Activated CD4-positive, alpha-beta T cell treated with anti-CD3 and anti-CD28 coated beads, Interleukin-2, Interleukin-4, amounts not matched to agents 100 ng/mL and 50 ng/mL, durations not matched to agents 16 hours and 8 hours (primary cell): ENCODE results near the gene TMEM59L.

ENCODE experiments used
- DNase-seq: peaks from one replicate; pipeline ENCODE4 v3.0.0-alpha.2; 2020; ENCODE audit warnings: low spot score

TMEM59L gene

DNA sequence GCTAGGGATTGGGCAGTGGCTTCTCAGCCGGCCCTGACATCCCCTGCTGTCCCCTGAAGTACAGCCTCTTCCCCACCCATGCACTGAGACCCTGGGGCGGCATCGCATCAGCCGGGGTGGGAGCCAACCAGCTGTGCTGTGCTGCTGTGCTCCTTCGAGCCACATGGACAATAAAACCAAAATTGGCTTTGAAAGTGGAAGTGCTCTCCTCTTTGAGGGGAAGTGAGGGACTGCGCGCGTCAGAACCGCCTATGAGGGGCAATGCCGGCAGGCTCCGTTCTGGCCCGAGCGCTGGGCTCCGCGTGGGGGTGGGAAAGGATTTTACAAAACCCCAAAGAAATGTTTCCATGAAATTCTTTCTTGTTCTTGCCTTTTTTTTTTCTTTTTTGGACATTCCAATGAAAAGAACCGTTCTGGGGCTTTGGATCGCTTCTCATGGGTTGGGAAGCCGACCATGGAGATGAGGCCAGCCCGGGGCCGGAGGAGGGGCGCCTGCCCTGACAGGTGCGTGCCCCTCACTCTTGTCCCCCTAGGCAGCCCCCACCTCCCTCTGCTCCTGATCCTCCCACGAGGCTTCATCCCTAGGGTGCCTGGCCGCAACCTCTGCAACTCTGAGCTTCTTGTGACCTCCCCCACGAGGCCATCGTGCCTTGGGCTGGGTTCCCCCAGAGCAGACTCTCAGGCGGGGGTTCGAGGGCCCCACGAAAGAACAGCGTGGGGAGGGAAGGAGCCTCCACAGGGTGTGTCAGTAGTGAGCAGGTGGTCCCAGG, 46.8 kb downstream of the TMEM59L start:
- DNase-seq = no peak

DNA sequence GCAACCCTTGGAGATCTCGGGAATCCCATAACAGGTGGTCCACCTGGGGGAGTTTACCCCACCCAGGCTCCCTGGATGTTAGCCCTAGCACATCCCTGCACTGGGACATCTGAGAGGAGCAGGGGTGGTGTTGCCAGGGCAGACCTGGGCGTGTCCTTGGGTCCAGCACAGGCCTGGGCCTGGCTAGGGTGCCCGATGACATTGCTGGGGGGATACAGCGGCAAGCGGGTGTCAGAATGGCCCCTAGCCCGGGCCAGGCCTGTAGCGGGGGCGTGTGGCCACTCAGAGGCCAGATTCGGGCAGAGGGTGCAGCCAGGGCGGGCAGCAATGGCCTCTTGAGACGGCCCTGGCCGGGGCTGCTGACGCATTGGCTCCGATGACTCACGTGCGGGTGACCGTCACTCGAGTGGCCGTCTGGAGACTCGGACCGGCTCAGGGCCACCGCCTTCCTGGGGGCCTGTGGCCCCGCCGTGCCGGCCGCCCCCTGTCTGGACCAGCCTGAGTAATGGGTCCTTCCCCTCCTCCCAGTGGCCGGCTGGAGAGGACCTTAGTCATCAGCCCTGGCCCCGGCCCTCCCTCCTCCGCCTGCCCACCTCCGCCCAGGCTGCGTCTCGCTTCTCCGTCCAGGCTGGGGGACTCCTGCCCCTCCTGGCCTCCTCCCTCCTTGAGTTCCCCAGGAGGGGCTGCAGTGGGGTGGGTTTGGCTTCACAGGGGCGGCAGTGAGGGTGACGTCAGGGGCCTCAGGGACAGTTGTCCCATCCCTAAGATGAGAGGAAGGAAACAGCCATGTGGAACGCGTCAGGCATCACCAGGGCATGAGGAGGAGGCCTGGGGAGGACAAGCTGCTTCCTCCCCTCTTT, 47.6 kb downstream of the TMEM59L start:
- DNase-seq = no peak

GRCh38 chr19:18660939-18661670, 48.4 kb downstream of the TMEM59L start:
- DNase-seq = no peak

DNA sequence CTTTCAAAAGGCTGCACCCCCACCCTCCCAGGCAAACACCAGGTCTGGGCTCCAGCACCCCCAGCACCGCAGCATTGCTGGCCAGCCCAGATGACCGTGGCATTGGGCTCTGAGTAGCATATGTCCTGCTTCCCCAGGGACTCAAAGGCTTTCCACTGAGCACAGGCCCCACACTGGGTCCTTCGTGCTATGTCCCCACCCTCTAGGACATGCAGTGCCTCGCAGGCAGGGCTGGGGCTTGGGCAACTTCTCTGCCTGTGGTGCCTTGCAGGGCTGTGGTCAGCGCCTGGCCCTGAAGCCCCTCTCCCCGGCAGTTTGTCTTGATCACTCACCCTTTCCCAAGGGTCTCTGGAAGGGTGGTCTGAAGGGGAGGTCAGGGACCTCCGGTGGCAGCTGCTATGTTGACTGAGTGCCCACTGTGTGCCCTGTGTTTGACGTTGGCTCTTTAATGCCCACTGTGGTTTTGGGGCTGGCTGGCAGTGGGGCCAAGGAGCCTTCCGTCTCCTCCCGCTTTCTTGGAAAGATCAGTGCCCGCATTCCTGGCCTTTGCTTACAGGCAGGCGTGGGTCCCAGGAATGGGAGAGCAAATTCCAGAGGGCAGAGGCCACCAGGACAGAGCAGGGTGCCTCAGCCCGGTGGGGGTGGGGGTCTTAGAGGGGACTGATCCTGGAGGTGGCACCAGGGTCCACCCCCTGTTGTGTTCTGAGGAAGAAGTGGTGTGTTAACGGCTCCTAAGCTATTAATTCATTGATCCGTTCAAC, 50.5 kb downstream of the TMEM59L start:
- DNase-seq = no peak

- no peak for DNase-seq
These were observed 51.4 kb downstream of the TMEM59L start for GRCh38 chr19:18663940-18664530.

DNA sequence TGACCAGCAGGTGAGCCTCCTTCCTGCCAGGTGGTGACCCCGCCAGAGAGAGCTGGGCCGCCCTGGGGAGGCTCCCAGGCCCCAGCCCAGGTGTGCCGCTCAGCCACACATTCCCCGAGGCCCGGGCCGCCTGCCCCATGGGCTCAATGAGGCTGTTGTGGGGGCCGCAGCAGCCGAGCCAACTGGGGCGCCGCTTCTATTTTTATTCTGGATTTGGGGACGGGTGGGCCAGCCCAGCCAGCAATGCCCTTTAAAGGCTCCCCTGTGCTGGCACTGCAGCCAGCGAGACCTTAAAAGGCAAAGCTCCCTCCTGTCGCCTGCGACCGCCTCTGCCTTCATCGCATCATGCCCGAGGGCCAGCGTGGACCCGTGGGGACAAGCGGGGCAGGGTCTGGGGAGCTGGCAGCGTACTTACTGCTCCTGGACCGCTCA, 53.1 kb downstream of the TMEM59L start:
- no peak for DNase-seq

DNA sequence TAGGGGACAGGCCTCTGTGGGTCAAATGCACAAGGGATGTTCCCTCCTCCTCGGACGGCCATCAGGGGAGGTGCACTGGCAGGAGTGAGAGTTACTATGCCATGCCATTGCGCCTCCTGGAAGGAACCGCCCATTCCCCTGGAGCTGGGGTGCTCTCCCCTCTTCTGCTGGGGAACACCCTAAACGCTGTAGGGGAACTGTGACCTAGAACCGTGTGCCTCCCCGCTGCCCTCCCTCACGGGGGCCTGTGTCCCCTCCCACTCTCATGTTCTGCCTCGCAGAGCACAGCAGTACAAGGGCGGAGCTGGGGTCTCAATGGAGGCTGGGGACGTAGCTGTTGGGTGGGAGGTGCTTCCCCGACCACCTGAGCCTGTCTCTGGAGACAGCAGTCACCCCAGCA, 53.6 kb downstream of the TMEM59L start:
- DNase-seq = no peak

- DNase-seq = no peak
These were observed 54.1 kb downstream of the TMEM59L start for GRCh38 chr19:18666784-18667183.

- no peak for DNase-seq
These were observed 55.0 kb downstream of the TMEM59L start for GRCh38 chr19:18667531-18668251.

GRCh38 chr19:18668252-18668631, 55.6 kb downstream of the TMEM59L start:
- DNase-seq = no peak

- no peak for DNase-seq
These were observed 56.3 kb downstream of the TMEM59L start for GRCh38 chr19:18668744-18669523.

DNA sequence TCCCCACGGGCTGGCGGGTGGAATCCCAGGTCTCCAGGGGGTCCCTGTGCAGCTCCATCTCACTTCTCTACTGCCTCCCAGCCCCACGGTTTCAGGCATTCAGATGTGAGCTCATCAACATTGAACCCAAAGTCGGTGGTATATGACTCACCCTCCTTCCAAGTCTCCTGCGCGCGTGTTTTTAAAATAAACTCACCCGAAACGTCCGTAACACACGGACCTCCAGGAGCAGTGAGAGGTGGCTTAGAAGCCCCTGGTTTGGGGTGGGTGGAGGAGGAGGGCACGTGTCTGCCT, 56.8 kb downstream of the TMEM59L start:
- DNase-seq = no peak

DNA sequence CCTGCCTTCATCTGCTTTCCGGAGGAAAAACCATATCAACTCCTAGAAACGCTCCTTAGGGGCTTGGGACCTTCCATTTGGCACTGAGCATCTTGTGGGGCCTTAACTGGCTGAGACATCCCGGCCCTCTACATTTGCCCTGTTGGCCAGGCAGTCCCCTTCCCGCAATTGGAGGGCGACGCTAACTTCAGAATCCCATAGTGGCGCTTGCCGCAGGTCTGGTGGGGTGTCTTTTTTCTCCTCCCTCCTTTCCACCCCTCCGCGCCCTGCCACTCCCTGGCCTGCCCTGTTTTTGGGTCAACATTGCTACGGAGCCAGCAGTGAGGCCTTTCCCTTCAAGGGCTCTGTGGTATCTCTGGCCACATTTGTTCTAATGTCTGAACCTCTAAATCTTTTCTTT, 57.2 kb downstream of the TMEM59L start:
- DNase-seq = no peak

DNA sequence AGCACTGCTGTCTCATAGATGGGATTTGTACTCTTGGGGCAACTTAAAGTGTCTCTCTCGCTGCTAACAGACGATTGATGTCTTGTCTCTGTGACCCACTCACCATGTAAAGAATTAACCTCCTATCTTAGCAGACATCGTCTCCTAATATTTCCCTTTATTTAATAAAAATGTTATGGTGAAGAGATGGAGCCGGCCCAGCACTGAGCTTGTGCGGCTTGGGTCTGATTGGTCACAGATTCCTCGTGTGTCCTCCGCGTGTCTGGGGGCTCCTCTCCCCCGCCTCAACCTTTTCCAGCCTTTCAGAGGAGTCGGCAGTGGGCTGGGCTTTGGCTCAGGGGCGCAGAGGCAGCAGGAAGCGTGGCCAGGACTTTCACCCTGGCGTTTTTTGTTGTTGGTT, 57.6 kb downstream of the TMEM59L start:
- DNase-seq = no peak
